GM12865 (cell line): ENCODE results near the gene PPP3CA.

ENCODE experiments used
- DNase-seq: peaks from one replicate; pipeline ENCODE4 v3.0.0; 2010; ENCODE audit warnings: low read depth
- H3K4me3 ChIP-seq: 2 replicates; pipeline ENCODE4 v1.5.1; 2011; ENCODE audit warnings: mild to moderate bottlenecking, low read depth, low read length, control low read depth
- CTCF ChIP-seq: IDR thresholded peaks from 2 replicates; pipeline ENCODE4 v1.5.1; 2011; ENCODE audit warnings: low read length, control low read depth, low read depth, inconsistent platforms; ENCODE audit not compliant: insufficient read depth; ENCODE audit errors: missing control alignments

Gene PPP3CA

GRCh38 chr4:101299899-101300540, 47.3 kb downstream of the PPP3CA start:
- TF ChIP-seq CTCF, result no peak
- DNase-seq, result no peak
- H3K4me3 ChIP-seq, result no peak overlapping the region

GRCh38 chr4:101299021-101299420, 48.3 kb downstream of the PPP3CA start:
- no peak for DNase-seq
- H3K4me3 ChIP-seq, result no peak overlapping the region
- TF ChIP-seq CTCF, result no peak

- no peak overlapping the region for H3K4me3 ChIP-seq
- TF ChIP-seq CTCF, result no peak
- no peak for DNase-seq
Observed at GRCh38 chr4:101295691-101296090, 51.6 kb downstream of the PPP3CA start.

- DNase-seq, result no peak
- H3K4me3 ChIP-seq, result no peak overlapping the region
- no peak for TF ChIP-seq CTCF
Observed at GRCh38 chr4:101294597-101294996, 52.7 kb downstream of the PPP3CA start.

- H3K4me3 ChIP-seq, result no peak overlapping the region
- no peak for TF ChIP-seq CTCF
- no peak for DNase-seq
Observed at GRCh38 chr4:101292901-101293300, 54.4 kb downstream of the PPP3CA start.

- DNase-seq, result no peak
- no peak for TF ChIP-seq CTCF
- H3K4me3 ChIP-seq, result no peak overlapping the region
Observed at GRCh38 chr4:101292214-101292613, 55.1 kb downstream of the PPP3CA start.

- no peak for TF ChIP-seq CTCF
- no peak for DNase-seq
Observed at GRCh38 chr4:101291198-101291597, 56.1 kb downstream of the PPP3CA start.

More at GRCh38 chr4:101291198-101291597, 56.1 kb downstream of the PPP3CA start:
- H3K4me3 ChIP-seq, result no peak overlapping the region
